ENCODE data around the gene SLC8A1. TPM values are rescaled to one million over a fixed set of nuclear protein-coding genes. Genes with fewer than 3 reads are reported as not detected.

Gene SLC8A1
- total RNA-seq, 1 donor from 2014 or later: 0.49 TPM

- intact Hi-C loops (cut with micrococcal nuclease): no loop called here
Observed at GRCh38 chr2:40281021-40281940, 170.6 kb downstream of the SLC8A1 start.

- intact Hi-C loops (cut with micrococcal nuclease): no loop called here
Observed at GRCh38 chr2:40279482-40279881, 172.4 kb downstream of the SLC8A1 start.

GRCh38 chr2:40279001-40279400 lies 172.9 kb downstream of the SLC8A1 start:
- intact Hi-C loops (cut with micrococcal nuclease): no loop called here

DNA sequence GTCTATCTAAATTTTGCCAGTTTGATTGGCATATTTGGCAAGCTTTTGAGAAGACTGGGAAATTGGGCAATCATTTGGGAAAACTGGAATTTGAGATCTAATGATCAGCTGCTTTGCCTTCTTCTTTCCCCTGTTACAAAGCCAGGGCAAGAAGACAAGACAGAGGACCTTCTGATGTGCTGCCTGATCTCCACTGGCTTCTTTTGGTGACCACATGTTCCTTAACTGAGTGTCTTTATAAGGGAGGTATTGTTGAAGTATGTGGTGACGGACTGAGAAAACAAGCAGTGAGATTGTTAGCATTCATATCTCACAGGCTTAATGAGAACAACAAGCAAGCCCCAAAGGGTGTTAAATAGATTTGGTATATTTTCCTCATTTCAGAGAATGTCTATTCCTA lies 175.8 kb downstream of the SLC8A1 start:
- intact Hi-C loops (cut with micrococcal nuclease): no loop called here

DNA sequence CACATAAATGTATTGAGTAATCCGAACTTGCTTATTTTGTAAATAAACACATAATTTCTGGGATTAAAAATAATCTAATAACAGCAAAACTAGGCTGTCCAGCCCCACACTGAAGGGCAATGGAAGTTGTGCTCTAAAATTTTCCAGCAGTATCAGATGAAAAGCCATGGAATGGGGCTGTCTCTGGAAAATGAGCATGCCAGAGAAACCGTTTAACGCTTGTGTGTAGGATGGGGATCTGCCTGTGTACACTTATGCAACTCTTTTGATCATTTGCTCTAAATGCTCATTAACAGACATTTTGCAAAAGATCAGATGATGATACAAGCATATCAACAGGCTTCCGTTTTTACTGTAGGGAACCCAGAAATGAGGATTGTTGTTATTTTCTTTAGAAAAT lies 177.6 kb downstream of the SLC8A1 start:
- intact Hi-C loops (cut with micrococcal nuclease): no loop called here

- intact Hi-C loops (cut with micrococcal nuclease): no loop called here
Observed at GRCh38 chr2:40273734-40274182, 178.1 kb downstream of the SLC8A1 start.

GRCh38 chr2:40271094-40271493 lies 180.8 kb downstream of the SLC8A1 start:
- intact Hi-C loops (cut with micrococcal nuclease): no loop called here

- intact Hi-C loops (cut with micrococcal nuclease): no loop called here
Observed at GRCh38 chr2:40270372-40270771, 181.5 kb downstream of the SLC8A1 start.

DNA sequence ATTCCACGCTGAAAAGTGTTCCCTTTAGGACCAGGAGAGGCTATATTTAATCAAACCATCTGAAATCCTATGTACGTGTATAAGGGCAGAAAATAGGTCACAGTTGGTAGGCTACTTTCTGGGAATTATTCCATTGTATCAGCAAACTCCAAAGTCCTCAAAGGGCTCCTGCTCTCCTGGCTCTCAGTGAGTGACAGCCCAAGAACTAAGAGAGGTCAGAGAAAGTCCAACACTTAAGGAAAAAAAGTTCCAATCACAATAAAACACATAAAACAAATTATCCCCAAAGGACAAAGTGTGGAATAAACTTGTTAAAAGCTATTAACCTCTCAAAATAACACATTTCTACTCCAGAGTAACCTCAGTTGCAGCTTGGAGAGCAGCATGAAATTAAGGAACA lies 183.3 kb downstream of the SLC8A1 start:
- intact Hi-C loops (cut with micrococcal nuclease): no loop called here

DNA sequence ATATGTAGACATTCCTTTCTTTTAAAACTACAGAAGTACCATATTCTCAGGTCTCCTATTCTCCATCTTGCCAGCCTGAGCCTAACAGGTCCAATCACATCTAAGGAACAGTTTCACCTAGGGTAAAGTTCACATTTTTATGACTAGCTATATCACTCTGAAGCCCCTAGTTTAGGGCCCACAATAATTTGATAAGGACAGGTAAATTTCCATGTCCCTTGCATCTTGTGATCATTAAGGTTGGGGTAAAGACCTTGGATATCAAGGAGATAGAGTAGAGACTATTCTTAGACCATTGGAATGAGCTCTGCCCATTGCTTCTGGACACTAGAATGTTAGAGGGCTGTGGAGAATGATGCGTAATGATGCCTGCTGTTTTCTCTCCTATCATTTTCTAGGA lies 185.7 kb downstream of the SLC8A1 start:
- intact Hi-C loops (cut with micrococcal nuclease): no loop called here

- intact Hi-C loops (cut with micrococcal nuclease): no loop called here
Observed at GRCh38 chr2:40265602-40266001, 186.3 kb downstream of the SLC8A1 start.

DNA sequence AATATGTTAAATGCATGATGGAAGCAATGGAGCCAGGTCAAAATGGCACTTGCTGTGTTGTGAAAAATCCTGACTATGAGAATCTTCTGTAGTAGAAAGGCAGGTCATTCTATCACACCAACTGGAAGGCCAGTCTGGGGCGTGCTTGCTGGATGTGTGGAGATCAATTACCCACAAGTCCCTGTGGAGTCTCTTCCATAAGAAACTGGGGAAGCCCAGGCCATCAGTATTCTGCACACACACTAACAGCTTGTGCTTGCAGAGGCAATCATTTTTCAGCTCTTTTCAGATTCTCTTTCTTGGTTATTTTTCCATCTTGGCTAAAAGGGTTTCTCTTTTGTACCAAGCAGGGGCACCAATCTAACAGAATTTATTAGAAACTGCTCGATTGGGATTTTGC lies 190.8 kb downstream of the SLC8A1 start:
- intact Hi-C loops (cut with micrococcal nuclease): no loop called here

GRCh38 chr2:40260437-40260836 lies 191.5 kb downstream of the SLC8A1 start:
- intact Hi-C loops (cut with micrococcal nuclease): no loop called here

DNA sequence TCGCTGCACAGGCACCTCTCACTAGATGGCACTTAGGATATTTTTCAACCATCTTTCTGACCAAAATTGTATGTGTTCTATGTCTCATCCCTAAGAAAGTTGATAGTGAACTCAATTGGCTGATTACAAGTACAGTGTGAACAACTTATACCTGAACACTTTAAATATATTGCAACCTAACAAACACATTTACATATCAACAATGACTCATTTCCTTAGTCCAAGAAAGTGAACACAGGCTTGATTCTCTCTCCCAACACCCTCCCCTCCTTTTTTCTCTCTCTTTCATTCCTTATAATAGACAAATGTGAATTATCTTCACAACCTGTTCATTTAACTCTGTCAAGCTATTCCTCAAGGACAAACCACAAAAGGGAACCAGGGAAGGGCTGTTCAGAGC lies 192.0 kb downstream of the SLC8A1 start:
- intact Hi-C loops (cut with micrococcal nuclease): no loop called here

- intact Hi-C loops (cut with micrococcal nuclease): no loop called here
Observed at GRCh38 chr2:40258135-40258457, 193.8 kb downstream of the SLC8A1 start.

GRCh38 chr2:40257340-40258134 lies 194.4 kb downstream of the SLC8A1 start:
- intact Hi-C loops (cut with micrococcal nuclease): no loop called here

DNA sequence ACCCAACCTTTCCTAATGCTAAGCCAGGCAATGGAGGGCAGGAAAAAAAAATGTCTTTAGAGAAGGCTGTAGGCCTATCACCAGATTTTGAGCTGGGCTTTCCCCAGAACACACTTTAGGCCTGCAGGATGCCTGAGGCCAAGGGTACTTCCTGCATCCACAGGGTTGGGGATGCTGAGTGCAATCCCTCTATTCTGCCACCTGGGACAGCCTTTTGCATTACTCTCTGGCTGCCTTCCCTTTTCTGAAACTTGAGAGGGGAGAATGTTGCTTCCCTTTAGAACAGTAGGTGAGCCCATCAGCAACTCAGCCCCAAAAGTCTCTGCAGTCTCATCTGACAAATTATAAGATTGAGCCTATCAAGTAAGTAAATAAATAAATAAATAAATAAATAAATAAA lies 195.2 kb downstream of the SLC8A1 start:
- intact Hi-C loops (cut with micrococcal nuclease): no loop called here

DNA sequence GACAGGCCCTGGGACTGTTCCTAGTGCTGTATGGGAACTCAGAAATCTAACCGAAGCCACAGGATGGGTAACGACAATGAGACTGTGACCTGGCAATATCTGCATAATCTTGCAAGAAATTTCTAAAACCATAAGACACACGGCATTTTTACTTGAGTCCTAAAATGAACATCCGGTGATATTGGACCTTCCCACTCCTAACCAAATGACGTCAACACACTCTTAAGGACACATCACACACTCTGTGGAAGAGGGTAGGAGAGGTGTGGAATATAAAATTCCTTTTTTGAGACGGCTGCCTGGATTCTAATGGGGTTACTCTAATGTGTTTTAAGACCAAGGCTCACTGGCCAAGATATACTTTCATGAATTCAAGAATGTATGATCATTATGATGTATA lies 195.9 kb downstream of the SLC8A1 start:
- intact Hi-C loops (cut with micrococcal nuclease): no loop called here

- intact Hi-C loops (cut with micrococcal nuclease): no loop called here
Observed at GRCh38 chr2:40255103-40255502, 196.8 kb downstream of the SLC8A1 start.

DNA sequence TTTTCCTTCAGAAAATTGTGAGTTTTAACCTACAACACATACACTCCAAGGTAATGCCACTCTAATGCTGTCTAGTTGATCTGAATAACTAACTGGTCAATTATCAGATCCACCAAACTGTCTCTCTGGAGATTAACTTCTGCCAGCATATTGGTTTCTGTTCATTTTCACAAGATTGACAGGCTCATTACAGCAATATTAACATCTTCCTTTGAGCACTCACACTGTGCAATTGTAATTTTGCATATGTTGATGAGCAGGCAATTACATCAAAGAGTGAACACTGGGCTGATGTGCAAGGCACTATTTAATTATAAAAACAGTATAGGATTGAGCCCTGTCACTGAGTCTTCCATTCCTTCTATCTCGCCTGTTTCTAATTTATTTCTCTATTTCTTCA lies 197.3 kb downstream of the SLC8A1 start:
- intact Hi-C loops (cut with micrococcal nuclease): no loop called here

DNA sequence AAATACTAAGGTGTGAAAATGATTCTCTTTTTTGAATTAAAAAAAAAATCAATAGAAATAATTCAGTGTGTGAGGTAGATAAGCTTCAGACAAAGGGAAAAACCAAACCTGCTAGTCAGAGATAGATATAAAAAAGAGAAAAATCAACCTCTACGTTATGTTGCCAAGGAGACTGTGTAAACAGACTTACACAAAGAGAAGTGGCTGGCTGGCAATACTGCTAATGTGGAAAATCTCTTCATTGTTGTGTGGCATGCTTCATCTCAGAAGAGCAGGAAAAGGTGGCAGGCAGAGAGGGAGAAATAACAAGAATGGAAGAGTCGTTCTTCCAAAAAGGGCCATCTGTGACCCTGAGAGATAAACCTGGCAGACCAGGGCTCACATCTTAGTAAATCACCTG lies 200.8 kb downstream of the SLC8A1 start:
- intact Hi-C loops (cut with micrococcal nuclease): no loop called here

- intact Hi-C loops (cut with micrococcal nuclease): no loop called here
Observed at GRCh38 chr2:40249577-40249976, 202.3 kb downstream of the SLC8A1 start.

GRCh38 chr2:40248294-40248693 lies 203.6 kb downstream of the SLC8A1 start:
- intact Hi-C loops (cut with micrococcal nuclease): no loop called here

Data from T-helper 1 cell treated with Interleukin-12 subunit alpha and Interleukin-12 subunit beta and Interleukin-4 antibody, amounts not matched to agents 30 ng/mL and 1 ng/mL, for 36 hours (primary cell).